ENCODE data around the gene HSPA1L.
"Not testable (repeated sequence)": the region's sequence is repeated elsewhere in the genome, so short reads cannot be mapped to it uniquely, and the experiment has no call there.

Gene HSPA1L

DNA sequence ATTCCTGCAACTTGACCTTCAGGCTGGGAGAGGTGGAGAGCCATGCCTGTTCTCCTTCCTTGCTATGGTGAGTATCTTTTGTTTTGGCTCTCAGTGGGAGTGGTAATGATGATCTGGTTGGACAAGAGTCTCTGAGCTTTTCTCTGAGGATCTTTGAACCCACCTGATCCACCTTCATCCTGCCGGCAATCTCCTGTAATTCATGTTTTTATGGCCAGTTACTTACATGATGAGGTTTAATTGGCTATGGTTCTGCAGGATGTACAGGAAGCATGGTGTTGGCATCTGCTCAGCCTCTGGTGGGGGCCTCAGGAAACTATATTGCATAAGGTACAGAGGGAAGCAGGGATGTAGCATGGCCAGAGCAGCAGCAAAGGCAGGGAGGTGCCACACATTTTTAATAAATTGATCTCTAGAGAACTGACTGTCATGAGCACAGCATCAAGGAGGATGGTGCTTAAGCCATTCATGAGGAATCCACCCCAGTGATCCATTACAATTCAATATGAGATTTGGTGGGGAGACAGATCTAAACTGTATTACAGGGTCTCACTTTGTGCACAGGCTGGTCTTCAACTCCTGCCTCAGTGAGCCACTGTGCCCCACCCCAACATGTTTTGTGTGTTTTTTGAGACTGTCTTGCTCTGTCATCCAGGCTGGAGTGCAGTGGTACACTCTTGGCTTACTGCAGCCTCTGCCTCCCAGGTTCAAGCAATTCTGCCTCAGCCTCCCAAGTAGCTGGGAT is 22.5 kb upstream of the HSPA1L start:
- no peak for FAIRE-seq
- DNase-seq (ENCODE audit: insufficient read length, low spot score) = no peak

DNA sequence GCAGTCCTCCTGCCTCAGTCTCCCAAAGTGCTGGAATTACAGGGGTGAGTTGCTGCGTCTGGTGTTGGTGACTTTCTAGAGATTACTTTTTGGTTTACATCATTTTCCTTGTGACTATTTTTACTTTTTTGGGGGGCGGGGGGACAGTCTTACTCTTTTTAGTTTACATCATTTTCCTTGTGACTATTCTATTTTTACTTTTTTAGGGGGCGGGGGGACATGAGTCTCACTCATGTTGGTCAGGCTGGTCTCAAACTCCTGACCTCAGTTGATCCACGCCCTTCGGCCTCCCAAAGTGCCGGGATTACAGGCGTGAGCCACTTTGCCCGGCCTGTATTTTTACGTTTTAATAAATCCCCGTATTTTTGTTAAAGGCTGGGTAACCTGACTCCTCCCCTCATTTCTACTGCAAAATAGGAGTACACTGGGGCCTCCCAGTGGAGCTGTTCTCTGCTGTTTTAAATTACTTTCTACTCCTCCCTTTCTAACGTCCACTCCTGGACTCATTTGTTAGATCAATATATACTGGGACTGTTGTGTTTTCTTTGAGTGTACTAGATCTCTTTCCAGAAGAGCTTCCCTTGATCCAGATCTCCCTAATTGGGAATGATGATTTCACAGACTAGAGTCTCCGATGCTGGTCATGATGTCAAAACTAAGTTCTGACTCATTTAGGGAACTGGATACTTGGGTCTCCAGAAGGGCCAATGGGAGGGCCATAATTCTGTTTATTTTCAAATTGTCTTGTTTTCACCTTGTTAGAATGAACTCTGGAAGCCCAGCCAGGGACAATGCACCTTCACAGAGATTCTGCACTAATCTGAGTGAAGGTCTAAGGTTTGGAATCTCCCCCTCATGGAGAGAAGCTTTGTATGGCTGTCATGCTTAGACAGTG is 21.6 kb upstream of the HSPA1L start:
- DNase-seq (ENCODE audit: insufficient read length, low spot score) = no peak
- FAIRE-seq = no peak

- no peak for FAIRE-seq
- no peak for DNase-seq (ENCODE audit: insufficient read length, low spot score)
Measured at GRCh38 chr6:31836047-31836473, 21.0 kb upstream of the HSPA1L start.

DNA sequence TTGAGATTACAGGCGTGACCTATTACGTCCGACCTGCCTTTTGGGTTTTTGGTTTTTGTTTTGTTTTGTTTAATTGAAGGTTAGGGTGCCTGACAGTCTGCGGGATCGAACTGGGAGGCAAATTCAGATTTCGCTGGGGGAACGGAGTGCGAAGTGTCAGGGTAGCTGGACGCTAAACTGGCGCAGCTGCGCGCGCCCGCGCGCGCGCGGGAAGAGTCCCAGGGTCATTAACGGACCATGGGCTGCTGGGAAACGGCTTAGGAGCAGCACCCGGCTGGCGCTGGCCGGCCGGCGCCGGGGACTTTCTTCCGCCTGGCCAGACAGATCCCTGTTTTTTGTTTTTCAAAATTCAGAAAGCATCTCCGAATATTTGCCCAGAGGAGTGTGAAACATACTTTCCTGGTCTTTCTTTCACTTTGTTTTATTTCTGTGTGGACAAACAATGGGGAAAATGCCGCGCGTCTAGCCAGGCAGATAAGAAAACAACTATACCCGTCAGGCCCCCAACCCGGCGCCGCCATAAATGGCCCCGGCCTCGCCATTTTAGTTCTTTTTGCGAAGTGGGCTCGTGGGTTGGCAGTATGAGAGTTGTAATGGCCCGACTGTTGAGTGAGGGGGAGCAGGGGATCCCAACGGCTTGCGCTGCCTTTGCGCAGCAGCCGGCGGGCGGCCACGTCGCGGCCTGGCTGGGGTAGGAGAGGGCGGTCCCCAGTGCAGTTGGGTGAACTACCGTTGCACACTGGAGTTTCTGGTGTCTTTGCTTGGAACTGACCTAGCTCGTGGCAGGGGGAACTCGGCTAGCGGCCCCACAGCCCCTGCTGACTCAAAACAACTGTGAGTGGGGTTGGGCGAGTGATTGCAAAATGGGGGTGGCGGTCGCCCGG is 19.5 kb upstream of the HSPA1L start:
- DNase-seq (ENCODE audit: insufficient read length, low spot score) = peak; percentile 91

DNA sequence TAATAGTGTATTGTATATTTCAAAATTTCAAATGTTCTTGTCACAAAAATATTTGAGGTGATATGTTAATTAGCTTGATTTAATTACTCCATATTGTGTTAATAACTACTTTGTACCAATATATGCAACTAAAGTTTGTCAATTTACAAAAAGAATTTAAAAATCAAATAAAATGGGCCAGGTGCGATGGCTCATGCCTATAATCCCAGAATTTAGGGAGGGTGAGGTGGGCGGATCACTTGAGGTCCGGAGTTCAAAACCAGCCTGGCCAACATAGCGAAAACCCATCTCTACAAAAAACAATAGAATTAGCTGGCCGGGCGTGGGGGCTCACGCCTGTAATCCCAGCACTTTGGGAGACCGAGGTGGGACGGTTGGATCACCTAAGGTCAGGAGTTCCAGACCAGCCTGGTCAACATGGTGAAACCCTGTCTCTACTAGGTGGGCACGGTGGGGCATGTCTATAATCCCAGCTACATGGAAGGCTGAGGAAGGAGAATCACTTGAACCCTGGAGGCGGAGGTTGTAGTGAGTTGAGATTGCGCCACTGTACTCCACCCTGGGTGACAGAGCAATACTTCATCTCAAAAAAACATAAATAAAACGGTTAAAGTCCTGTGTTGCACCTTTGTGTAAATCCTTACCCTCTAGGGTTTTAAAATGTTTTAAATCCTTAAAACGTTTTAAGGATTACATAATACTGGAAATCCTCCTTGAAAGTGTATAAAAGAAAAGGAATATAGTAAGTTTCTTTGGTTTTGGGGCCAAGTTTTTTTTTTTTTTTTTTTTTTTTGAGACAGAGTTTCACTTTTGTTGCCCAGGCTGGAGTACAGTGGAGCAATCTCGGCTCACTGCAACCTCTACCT is 16.5 kb upstream of the HSPA1L start:
- DNase-seq (ENCODE audit: insufficient read length, low spot score) (no peak), FAIRE-seq (no peak)

More for the DNA sequence above, 19.5 kb upstream of the HSPA1L start:
- FAIRE-seq = no peak

- FAIRE-seq (no peak), DNase-seq (ENCODE audit: insufficient read length, low spot score) (no peak)
Measured at GRCh38 chr6:31830886-31831335, 15.8 kb upstream of the HSPA1L start.

DNA sequence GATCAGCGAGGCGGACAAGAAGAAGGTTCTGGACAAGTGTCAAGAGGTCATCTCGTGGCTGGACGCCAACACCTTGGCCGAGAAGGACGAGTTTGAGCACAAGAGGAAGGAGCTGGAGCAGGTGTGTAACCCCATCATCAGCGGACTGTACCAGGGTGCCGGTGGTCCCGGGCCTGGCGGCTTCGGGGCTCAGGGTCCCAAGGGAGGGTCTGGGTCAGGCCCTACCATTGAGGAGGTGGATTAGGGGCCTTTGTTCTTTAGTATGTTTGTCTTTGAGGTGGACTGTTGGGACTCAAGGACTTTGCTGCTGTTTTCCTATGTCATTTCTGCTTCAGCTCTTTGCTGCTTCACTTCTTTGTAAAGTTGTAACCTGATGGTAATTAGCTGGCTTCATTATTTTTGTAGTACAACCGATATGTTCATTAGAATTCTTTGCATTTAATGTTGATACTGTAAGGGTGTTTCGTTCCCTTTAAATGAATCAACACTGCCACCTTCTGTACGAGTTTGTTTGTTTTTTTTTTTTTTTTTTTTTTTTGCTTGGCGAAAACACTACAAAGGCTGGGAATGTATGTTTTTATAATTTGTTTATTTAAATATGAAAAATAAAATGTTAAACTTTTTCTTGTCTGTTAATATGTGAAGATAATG is 14.7 kb upstream of the HSPA1L start:
- FAIRE-seq (no peak), DNase-seq (ENCODE audit: insufficient read length, low spot score) (no peak)

- peak; percentile 58 for FAIRE-seq
- DNase-seq (ENCODE audit: insufficient read length, low spot score) = peak; percentile 98
Measured at GRCh38 chr6:31827286-31828079, 12.4 kb upstream of the HSPA1L start, which contains the start of gene HSPA1B. HSPA1B (plus strand) TSS chr6:31827738; CDS start chr6:31827951, 213 bp downstream.

GRCh38 chr6:31826793-31827285 is 11.8 kb upstream of the HSPA1L start:
- FAIRE-seq (no peak), DNase-seq (ENCODE audit: insufficient read length, low spot score) (peak; percentile 84)

GRCh38 chr6:31825553-31825952 is 10.5 kb upstream of the HSPA1L start:
- FAIRE-seq (no peak), DNase-seq (ENCODE audit: insufficient read length, low spot score) (no peak)

- FAIRE-seq; DNase-seq (ENCODE audit: insufficient read length, low spot score): not testable (repeated sequence)
Measured at GRCh38 chr6:31823592-31824196, 8.6 kb upstream of the HSPA1L start.

DNA sequence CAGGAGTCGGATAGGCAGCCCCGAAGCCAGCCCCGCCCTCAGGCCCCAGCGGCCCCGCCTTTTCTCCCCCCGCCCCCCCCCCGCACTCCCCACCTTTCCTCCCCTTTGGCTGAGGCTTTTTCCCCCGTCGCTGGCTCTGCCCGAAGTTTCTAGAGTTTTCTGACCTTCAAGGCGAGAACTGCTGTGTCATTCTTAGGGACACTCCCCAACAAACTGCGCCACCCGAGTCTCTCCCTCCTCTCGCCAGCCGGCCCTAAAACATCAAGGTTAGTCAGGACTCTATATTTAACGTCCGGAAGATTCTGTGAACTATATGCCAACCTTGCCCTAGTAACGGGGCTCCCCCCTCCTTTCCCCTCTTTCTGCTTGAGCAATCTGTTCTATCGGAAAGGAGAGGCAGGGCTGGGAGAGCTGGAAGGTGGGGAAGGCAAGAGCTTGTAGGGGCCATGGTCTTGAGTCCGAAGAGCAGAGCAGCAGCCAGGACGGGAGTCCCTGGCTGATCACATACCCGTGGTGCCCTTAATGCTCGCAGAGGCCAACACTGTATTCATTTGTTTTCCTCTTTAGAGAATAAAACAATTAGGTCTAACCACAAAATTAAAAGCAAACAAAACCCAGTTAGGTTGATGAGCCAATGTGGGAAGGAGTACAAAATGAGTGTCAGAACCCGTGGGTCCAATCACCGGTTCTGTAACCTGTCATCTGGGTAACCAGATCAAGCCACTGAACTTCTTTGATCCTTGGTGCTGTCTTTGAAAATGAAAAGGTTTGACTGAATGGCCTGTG is 7.1 kb upstream of the HSPA1L start:
- FAIRE-seq (no peak), DNase-seq (ENCODE audit: insufficient read length, low spot score) (peak; percentile 65)

DNA sequence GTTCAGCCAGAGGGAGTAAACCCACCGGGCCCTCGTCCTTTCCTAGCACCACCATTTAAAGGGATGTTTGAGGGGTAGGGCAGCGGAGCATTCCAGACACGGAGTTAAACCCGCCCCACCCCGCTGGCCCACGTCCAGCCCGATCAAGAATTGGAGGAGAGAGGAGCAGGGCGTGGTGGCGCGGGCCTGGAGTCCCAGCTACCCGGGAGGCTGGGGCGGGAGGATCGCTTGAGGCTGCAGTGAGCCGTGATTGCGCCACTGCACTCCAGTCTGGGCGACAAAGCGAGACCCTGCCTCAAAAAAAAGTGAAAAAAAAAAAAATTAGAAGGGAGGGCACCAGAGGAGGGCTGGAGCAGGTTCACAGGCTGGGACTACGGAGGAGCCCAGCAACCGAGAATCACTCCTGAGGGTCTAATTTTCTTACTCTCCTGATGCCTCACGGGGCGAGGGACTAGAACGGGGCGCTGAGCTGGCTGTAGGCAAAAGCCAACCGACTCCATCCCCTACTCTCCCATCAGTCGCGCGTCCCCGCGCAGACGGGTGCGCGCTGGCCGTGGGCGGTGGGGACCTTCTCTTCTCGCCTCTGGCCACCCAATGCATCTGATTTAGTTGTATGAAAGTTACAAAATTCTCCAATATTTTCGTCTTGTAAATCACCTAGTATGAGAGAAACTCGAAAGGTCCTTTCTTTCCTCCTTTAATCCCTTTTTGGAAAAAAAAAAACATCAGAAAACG is 6.4 kb upstream of the HSPA1L start:
- DNase-seq (ENCODE audit: insufficient read length, low spot score) (peak; percentile 55), FAIRE-seq (peak; percentile 23)

DNA sequence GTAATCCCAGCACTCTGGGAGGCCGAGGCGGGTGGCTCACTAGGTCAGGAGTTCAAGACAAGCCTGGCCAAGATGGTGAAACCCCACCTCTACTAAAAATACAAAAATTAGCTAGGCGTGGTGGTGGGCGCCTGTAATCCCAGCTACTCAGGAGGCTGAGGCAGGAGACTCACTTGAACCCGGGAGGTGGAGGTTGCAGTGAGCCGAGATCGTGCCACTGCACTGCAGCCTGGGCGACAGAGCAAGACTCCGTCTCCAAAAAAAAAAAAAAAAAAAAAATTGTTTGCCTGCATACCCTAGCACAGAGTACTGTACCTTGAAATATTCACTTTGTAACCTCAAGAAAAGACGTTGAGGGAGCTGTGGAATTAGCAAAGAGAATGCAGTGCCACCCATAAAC is 5.3 kb upstream of the HSPA1L start:
- not testable (repeated sequence) for DNase-seq (ENCODE audit: insufficient read length, low spot score); FAIRE-seq

- no peak for FAIRE-seq
- no peak for DNase-seq (ENCODE audit: insufficient read length, low spot score)
Measured at GRCh38 chr6:31819871-31820299, 4.8 kb upstream of the HSPA1L start.

GRCh38 chr6:31817929-31818511 is 2.9 kb upstream of the HSPA1L start:
- FAIRE-seq; DNase-seq (ENCODE audit: insufficient read length, low spot score): not testable (repeated sequence)
